GM20431 (cell line): ENCODE data around the gene CCSER2.
"Not testable (repeated sequence)": the region's sequence is repeated elsewhere in the genome, so short reads cannot be mapped to it uniquely, and the experiment has no call there.

Source experiments
- in situ Hi-C: fragments of 300-500 bp; cut with MseI, MboI; formaldehyde crosslinking; loops from one replicate; pipeline ENCODE4 v1.15.0; 2020; ENCODE audit warnings: low sequenced_read_pairs; ENCODE audit not compliant: unreplicated experiment

Gene CCSER2

GRCh38 chr10:84371944-84372343, 43.6 kb downstream of the CCSER2 start:
- in situ Hi-C loops, result loop anchor here (25.0 kb wide), 1 partner anchor 165 kb away; no protein-coding TSS in a partner anchor

- in situ Hi-C loops, result loop anchor here (25.0 kb wide), 1 partner anchor 164 kb away; no protein-coding TSS in a partner anchor
Observed at GRCh38 chr10:84373000-84373399, 44.6 kb downstream of the CCSER2 start.

- in situ Hi-C loops, result loop anchor here (25.0 kb wide), 1 partner anchor 163 kb away; no protein-coding TSS in a partner anchor
Observed at GRCh38 chr10:84374455-84374854, 46.1 kb downstream of the CCSER2 start.

GRCh38 chr10:84375011-84375410, 46.6 kb downstream of the CCSER2 start:
- in situ Hi-C loops, result no loop called here

GRCh38 chr10:84375881-84376280, 47.5 kb downstream of the CCSER2 start:
- in situ Hi-C loops, result no loop called here

GRCh38 chr10:84388148-84388547, 59.8 kb downstream of the CCSER2 start:
- in situ Hi-C loops, result no loop called here

GRCh38 chr10:84390364-84390763, 62.0 kb downstream of the CCSER2 start:
- in situ Hi-C loops, result no loop called here

GRCh38 chr10:84391326-84391725, 62.9 kb downstream of the CCSER2 start:
- in situ Hi-C loops, result no loop called here

GRCh38 chr10:84392181-84392580, 63.8 kb downstream of the CCSER2 start:
- in situ Hi-C loops, result no loop called here

GRCh38 chr10:84395581-84395980, 67.2 kb downstream of the CCSER2 start:
- in situ Hi-C loops, result no loop called here

- in situ Hi-C loops, result no loop called here
Observed at GRCh38 chr10:84397735-84398144, 69.4 kb downstream of the CCSER2 start.

GRCh38 chr10:84398696-84399095, 70.3 kb downstream of the CCSER2 start:
- in situ Hi-C loops, result no loop called here

- in situ Hi-C loops, result no loop called here
Observed at GRCh38 chr10:84401854-84402611, 73.6 kb downstream of the CCSER2 start.

GRCh38 chr10:84404783-84405182, 76.4 kb downstream of the CCSER2 start:
- in situ Hi-C loops, result no loop called here

GRCh38 chr10:84405662-84406061, 77.3 kb downstream of the CCSER2 start:
- in situ Hi-C loops, result no loop called here

- in situ Hi-C loops, result no loop called here
Observed at GRCh38 chr10:84406561-84406960, 78.2 kb downstream of the CCSER2 start.

GRCh38 chr10:84407388-84408049, 79.1 kb downstream of the CCSER2 start:
- in situ Hi-C loops, result no loop called here

- in situ Hi-C loops, result no loop called here
Observed at GRCh38 chr10:84412482-84412881, 84.1 kb downstream of the CCSER2 start.

GRCh38 chr10:84414110-84414509, 85.7 kb downstream of the CCSER2 start:
- in situ Hi-C loops, result not testable (repeated sequence)

- in situ Hi-C loops, result no loop called here
Observed at GRCh38 chr10:84415539-84416244, 87.3 kb downstream of the CCSER2 start.

- in situ Hi-C loops, result no loop called here
Observed at GRCh38 chr10:84416245-84416555, 87.8 kb downstream of the CCSER2 start.
